HepG2 (cell line): ENCODE results near the gene ATG4D. TPM values are rescaled to one million over a fixed set of nuclear protein-coding genes. Genes with fewer than 3 reads are reported as not detected.

Source experiments
- CEBPG ChIP-seq: IDR thresholded peaks from 2 replicates; pipeline ENCODE4 v1.6.1; 2016
- ELF1 ChIP-seq: sonication (generic); formaldehyde crosslinking; IDR thresholded peaks from 2 replicates; pipeline ENCODE4 v1.4.0; 2020; ENCODE audit warnings: missing genetic modification reagents
- GTF2F1 ChIP-seq: fragments of 150-350 bp; IDR thresholded peaks from 2 replicates; pipeline ENCODE4 v1.6.1; 2014; ENCODE audit warnings: low read length
- HNF4A ChIP-seq: sonication (generic); formaldehyde crosslinking; IDR thresholded peaks from 2 replicates; pipeline ENCODE4 v1.4.0; 2020; ENCODE audit warnings: missing genetic modification reagents
- HOXA5 ChIP-seq: sonication (generic); formaldehyde crosslinking; IDR thresholded peaks from 2 replicates; pipeline ENCODE4 v1.4.0; 2020; ENCODE audit warnings: missing genetic modification reagents
- MXI1 ChIP-seq: IDR thresholded peaks from 3 replicates; pipeline ENCODE4 v1.6.1; 2012; ENCODE audit warnings: low read depth, low read length, inconsistent platforms, borderline replicate concordance
- NKX3-1 ChIP-seq: sonication (generic); formaldehyde crosslinking; IDR thresholded peaks from 2 replicates; pipeline ENCODE4 v1.5.0; 2020; ENCODE audit warnings: missing genetic modification reagents
- NRL ChIP-seq: sonication (generic); formaldehyde crosslinking; IDR thresholded peaks from 2 replicates; pipeline ENCODE4 v1.5.0; 2020; ENCODE audit warnings: missing genetic modification reagents, mild to moderate bottlenecking, moderate library complexity, borderline replicate concordance
- PAWR ChIP-seq: sonication (generic); formaldehyde crosslinking; IDR thresholded peaks from 2 replicates; pipeline ENCODE4 v1.4.0; 2020; ENCODE audit warnings: missing genetic modification reagents, mild to moderate bottlenecking, borderline replicate concordance
- POGZ ChIP-seq: sonication (generic); formaldehyde crosslinking; IDR thresholded peaks from 2 replicates; pipeline ENCODE4 v1.4.0; 2020; ENCODE audit warnings: mild to moderate bottlenecking, missing genetic modification reagents
- PPARG ChIP-seq: conservative IDR thresholded peaks from 2 replicates; pipeline ENCODE4 v1.6.1; 2016; ENCODE audit warnings: missing biosample characterization, missing genetic modification reagents
- RBM39 ChIP-seq: fragments of 200-400 bp; formaldehyde crosslinking; IDR thresholded peaks from one replicate; pipeline ENCODE4 v1.6.1; 2018; ENCODE audit warnings: antibody characterized with exemption, mild to moderate bottlenecking, low read depth, low read length; ENCODE audit not compliant: poor library complexity, severe bottlenecking
- SCMH1 ChIP-seq: sonication (generic); formaldehyde crosslinking; IDR thresholded peaks from 2 replicates; pipeline ENCODE4 v1.9.0; 2021; ENCODE audit warnings: missing genetic modification reagents, mild to moderate bottlenecking, borderline replicate concordance
- SNAI1 ChIP-seq: sonication (generic); formaldehyde crosslinking; IDR thresholded peaks from 2 replicates; pipeline ENCODE4 v1.5.0; 2020; ENCODE audit warnings: mild to moderate bottlenecking, missing genetic modification reagents, borderline replicate concordance
- SOX6 ChIP-seq, 2 experiments: fragments of 450-650 bp in 1 of 2; sonication (generic) in 1 of 2; formaldehyde crosslinking in 1 of 2; IDR thresholded peaks; 2 replicates each; pipeline versions ENCODE4 v1.4.0 to v1.6.1; 2017 to 2020; ENCODE audit warnings: antibody characterized with exemption in 1 of 2, mild to moderate bottlenecking in 1 of 2, missing genetic modification reagents in 1 of 2
- TFAP4 ChIP-seq: sonication (generic); IDR thresholded peaks from 2 replicates; pipeline ENCODE4 v1.6.1; 2016; ENCODE audit warnings: low read depth, borderline replicate concordance
- ZBTB21 ChIP-seq: sonication (generic); formaldehyde crosslinking; IDR thresholded peaks from 2 replicates; pipeline ENCODE4 v1.4.0; 2020; ENCODE audit warnings: missing genetic modification reagents
- ZBTB42 ChIP-seq: sonication (generic); formaldehyde crosslinking; IDR thresholded peaks from 2 replicates; pipeline ENCODE4 v1.5.0; 2020; ENCODE audit warnings: mild to moderate bottlenecking, missing genetic modification reagents
- ZFP37 ChIP-seq: sonication (generic); formaldehyde crosslinking; IDR thresholded peaks from 2 replicates; pipeline ENCODE4 v1.4.0; 2020; ENCODE audit warnings: missing genetic modification reagents, borderline replicate concordance
- ZNF136 ChIP-seq: sonication (generic); formaldehyde crosslinking; IDR thresholded peaks from 2 replicates; pipeline ENCODE4 v1.8.1; 2022; ENCODE audit warnings: low read depth, mild to moderate bottlenecking, moderate library complexity, missing genetic modification reagents
- ZNF138 ChIP-seq: sonication (generic); formaldehyde crosslinking; IDR thresholded peaks from 2 replicates; pipeline ENCODE4 v1.5.0; 2020; ENCODE audit warnings: mild to moderate bottlenecking, low read depth, missing genetic modification reagents
- ZNF18 ChIP-seq: sonication (generic); formaldehyde crosslinking; IDR thresholded peaks from 2 replicates; pipeline ENCODE4 v1.8.0; 2022; ENCODE audit warnings: mild to moderate bottlenecking, missing genetic modification reagents; ENCODE audit not compliant: insufficient replicate concordance
- ZNF225 ChIP-seq: sonication (generic); formaldehyde crosslinking; IDR thresholded peaks from 2 replicates; pipeline ENCODE4 v1.4.0; 2020; ENCODE audit warnings: mild to moderate bottlenecking, missing genetic modification reagents
- ZNF280B ChIP-seq: sonication (generic); formaldehyde crosslinking; IDR thresholded peaks from 2 replicates; pipeline ENCODE4 v1.5.0; 2020; ENCODE audit warnings: missing genetic modification reagents, mild to moderate bottlenecking, borderline replicate concordance
- ZNF296 ChIP-seq: sonication (generic); formaldehyde crosslinking; conservative IDR thresholded peaks from 2 replicates; pipeline ENCODE4 v1.5.0; 2020; ENCODE audit warnings: mild to moderate bottlenecking, missing genetic modification reagents
- ZNF547 ChIP-seq: sonication (generic); formaldehyde crosslinking; IDR thresholded peaks from 2 replicates; pipeline ENCODE4 v1.5.1; 2020; ENCODE audit warnings: mild to moderate bottlenecking, missing genetic modification reagents
- ZNF563 ChIP-seq: sonication (generic); formaldehyde crosslinking; IDR thresholded peaks from 2 replicates; pipeline ENCODE4 v1.8.0; 2022; ENCODE audit warnings: mild to moderate bottlenecking, moderate library complexity, missing genetic modification reagents
- polyA plus RNA-seq, 8 experiments: library from polyadenylated mRNA; depleted of rRNA in 3 of 8; stranded (reverse) in 7 of 8; unstranded in 1 of 8; fragments of >200 nt; fragmentation: Illumina TruSeq in 4 of 8; extraction: Trizol in 4 of 8; gene quantifications; 2 replicates each; pipeline versions ENCODE4 v1.2.1 to v1.2.3, GENCODE V29; 2011 to 2016; ENCODE audit warnings: low read depth in 4 of 8, missing spikeins in 1 of 8, mixed read lengths in 1 of 8; ENCODE audit not compliant: insufficient read depth in 1 of 8
- total RNA-seq, 5 experiments: library from RNA; depleted of rRNA; stranded (reverse); fragments of >200 nt; fragmentation: Illumina TruSeq; extraction: Trizol; gene quantifications; 2 replicates each; pipeline ENCODE4 v1.2.3, GENCODE V29; 2016; ENCODE audit warnings: low read depth in 1 of 5

The ATG4D gene
- total and polyA plus RNA-seq, 2 of the 13 experiments (the other 11 are each of a cell fraction or from before 2014, with no cell fraction given): 17.8 to 19.0 TPM

GRCh38 chr19:10503002-10503789, 40.5 kb upstream of the ATG4D start, which contains the start of gene KEAP1 (continued):
- no peak for TF ChIP-seq GTF2F1
- no peak; the same call in 1 of the 2 replicates for TF ChIP-seq PAWR (CRISPR knock-in tag)
- peak; percentile 50; the same call in 1 of the 2 replicates for TF ChIP-seq ZNF225 (CRISPR knock-in tag)
- no peak for TF ChIP-seq ZNF136 (CRISPR knock-in tag)
- TF ChIP-seq ZNF138 (CRISPR knock-in tag): no peak
- TF ChIP-seq ZNF547: peak; percentile 78; the same call in 1 of the 2 replicates
- TF ChIP-seq POGZ (CRISPR knock-in tag): peak; percentile 34; the same call in 1 of the 2 replicates
- no peak for TF ChIP-seq ZBTB21
- TF ChIP-seq RBM39: no peak
- no peak for TF ChIP-seq SNAI1 (CRISPR knock-in tag)
- TF ChIP-seq MXI1: no peak
- peak; percentile 18; the same call in 1 of the 2 replicates for TF ChIP-seq HNF4A (CRISPR knock-in tag)
- no peak for TF ChIP-seq SOX6 (IDR thresholded peaks at IDR 0.05)
- no peak for TF ChIP-seq SOX6 (CRISPR knock-in tag; IDR thresholded peaks at IDR 0.05)
- TF ChIP-seq ZBTB42 (CRISPR knock-in tag): peak; percentile 49; the same call in 1 of the 2 replicates
- TF ChIP-seq TFAP4: no peak
- peak; percentile 52; the same call in 1 of the 2 replicates for TF ChIP-seq ZNF280B
- TF ChIP-seq NRL (CRISPR knock-in tag): no peak; the same call in 1 of the 2 replicates
- 0 out of 2 replicates have a peak, but pooled peaks have one; percentile 9 for TF ChIP-seq PPARG
- TF ChIP-seq ZNF563: 0 out of 2 replicates have a peak, but pooled peaks have one; percentile 60
- TF ChIP-seq ZNF18 (CRISPR knock-in tag): peak; percentile 51
- TF ChIP-seq ZFP37 (CRISPR knock-in tag): peak; percentile 56; the same call in 1 of the 2 replicates
- TF ChIP-seq ZNF296 (CRISPR knock-in tag): no peak
- peak; percentile 56; the same call in 1 of the 2 replicates for TF ChIP-seq ELF1
- TF ChIP-seq SCMH1 (CRISPR knock-in tag): no peak
- peak; percentile 89 for TF ChIP-seq NKX3-1 (CRISPR knock-in tag)
- TF ChIP-seq HOXA5: peak; percentile 44; the same call in 1 of the 2 replicates
- peak; percentile 89 for TF ChIP-seq CEBPG
